Measurements from ENCODE around the gene HK1.
A peak's percentile ranks its signal among the peaks of the same experiment; 100 is the strongest.

HK1 gene

GRCh38 chr10:69451209-69451783 lies 173.0 kb downstream of the HK1 start, which contains the start of gene TSPAN15 (continued):
- TF ChIP-seq ZNF280D (tag by site-specific recombination; IDR thresholded peaks at IDR 0.05), result no peak
- no peak for TF ChIP-seq YY2 (tag by site-specific recombination; IDR thresholded peaks at IDR 0.05)
- no peak for TF ChIP-seq ZNF560 (tag by site-specific recombination; IDR thresholded peaks at IDR 0.05; ENCODE audit: borderline replicate concordance)
- TF ChIP-seq PATZ1 (tag by site-specific recombination; IDR thresholded peaks at IDR 0.05), result peak; percentile 90
- TF ChIP-seq BCL6B (tag by site-specific recombination; IDR thresholded peaks at IDR 0.05), result no peak
- peak; percentile 74; the same call in 1 of the 2 replicates for TF ChIP-seq KLF16 (tag by site-specific recombination; IDR thresholded peaks at IDR 0.05)
- TF ChIP-seq ZNF121 (tag by site-specific recombination; IDR thresholded peaks at IDR 0.05), result no peak
- no peak for TF ChIP-seq ZNF571 (tag by site-specific recombination; IDR thresholded peaks at IDR 0.05)
- no peak for TF ChIP-seq TCF7L2 (IDR thresholded peaks at IDR 0.05; ENCODE audit: borderline replicate concordance, low read depth, low read length)
- TF ChIP-seq KLF1 (tag by site-specific recombination; IDR thresholded peaks at IDR 0.05), result peak; percentile 74

Data from HEK293 (cell line).